HepG2 (cell line): ENCODE data around the gene SCRT2. TPM values are rescaled to one million over a fixed set of nuclear protein-coding genes. Genes with fewer than 3 reads are reported as not detected.

Experiments used
- ATAC-seq: fragments of 200-7000 bp; cut with Tn5 transposase; 3 replicates; pipeline ENCODE4 v1.9.1; 2020; ENCODE audit warnings: mild to moderate bottlenecking, moderate library complexity
- BruUV-seq: library from RNA; stranded (reverse); fragments of 400-500 nt; replicated peaks from 2 replicates; lab custom pipeline; 2021; lab: Mats Ljungman, UMichigan
- CTCF ChIA-PET: fragments of 300-600 bp; formaldehyde crosslinking; extraction: SDS; loops from one replicate; lab custom pipeline; 2021; ENCODE audit warnings: low total read pairs, inconsistent platforms, low intra/inter-chr PET ratio; lab: Yijun Ruan, JAX
- POLR2A ChIA-PET: fragments of 350-600 bp; sonication (Branson Sonifier 250); formaldehyde crosslinking; loops from one replicate; lab custom pipeline; 2020; ENCODE audit warnings: antibody characterized with exemption, inconsistent platforms; lab: Yijun Ruan, JAX
- DNase-seq: peaks from one replicate; pipeline ENCODE4 v3.0.0-alpha.2; 2015; ENCODE audit warnings: low spot score
- FAIRE-seq: peaks from 3 replicates; lab custom pipeline; 2011; peaks lifted over from hg19 to GRCh38; lab: Jason Lieb, UNC
- H2AFZ ChIP-seq: one replicate; pipeline ENCODE4 v1.6.1; 2011; ENCODE audit warnings: low read length, inconsistent platforms
- H3K27ac ChIP-seq: fragments of 300-600 bp; 3 replicates; pipeline ENCODE4 v1.8.0; 2011; ENCODE audit warnings: mixed run types, mild to moderate bottlenecking, mixed read lengths, low read length, inconsistent platforms; ENCODE audit not compliant: insufficient read depth; ENCODE audit errors: extremely low read length
- H3K27me3 ChIP-seq, 2 experiments: fragments of 200-600 bp in 1 of 2; 2 replicates in 1 of 2; 3 replicates in 1 of 2; pipeline versions ENCODE4 v1.6.0 to v1.8.0; 2011; ENCODE audit warnings: low read length in 2 of 2, mild to moderate bottlenecking in 2 of 2, moderate library complexity in 2 of 2, inconsistent platforms in 1 of 2; ENCODE audit not compliant: insufficient read depth in 2 of 2, control insufficient read depth in 1 of 2
- H3K36me3 ChIP-seq, 2 experiments: fragments of 200-600 bp in 1 of 2; replicated peaks in 1 of 2; 2 replicates in 1 of 2; 3 replicates in 1 of 2; pipeline versions ENCODE4 v1.5.1 to v1.8.0; 2011; ENCODE audit warnings: low read length in 2 of 2, inconsistent platforms in 1 of 2; ENCODE audit not compliant: insufficient read depth in 2 of 2, control insufficient read depth in 1 of 2
- H3K4me1 ChIP-seq: 2 replicates; pipeline ENCODE4 v1.5.1; 2012; ENCODE audit warnings: low read length, inconsistent platforms; ENCODE audit not compliant: insufficient read depth
- H3K4me2 ChIP-seq: 2 replicates; pipeline ENCODE4 v1.6.0; 2011; ENCODE audit warnings: low read depth, low read length, inconsistent platforms
- H3K4me3 ChIP-seq, 3 experiments: fragments of 200-600 bp in 1 of 3; sonication (generic), shearing (Covaris generic) in 1 of 3; replicated peaks in 1 of 3; 2 replicates each; pipeline ENCODE4 v1.5.1; 2011 to 2016; ENCODE audit warnings: low read length in 3 of 3, inconsistent platforms in 2 of 3, low read depth in 2 of 3, mild to moderate bottlenecking in 2 of 3, control low read depth in 1 of 3, mixed read lengths in 1 of 3; ENCODE audit not compliant: insufficient read depth in 1 of 3
- H3K79me2 ChIP-seq: one replicate; pipeline ENCODE4 v1.6.1; 2011; ENCODE audit warnings: low read length, inconsistent platforms; ENCODE audit not compliant: insufficient read depth
- H3K9ac ChIP-seq: 2 replicates; pipeline ENCODE4 v1.6.0; 2011; ENCODE audit warnings: mild to moderate bottlenecking, low read depth, low read length, inconsistent platforms; ENCODE audit not compliant: insufficient read depth
- H3K9me3 ChIP-seq: 2 replicates; pipeline ENCODE4 v1.5.1; 2012; ENCODE audit warnings: mild to moderate bottlenecking, low read length
- H4K20me1 ChIP-seq: 2 replicates; pipeline ENCODE4 v1.6.0; 2011; ENCODE audit warnings: inconsistent platforms, mild to moderate bottlenecking, low read length, moderate library complexity; ENCODE audit not compliant: insufficient read depth
- ELF4 ChIP-seq: sonication (generic); formaldehyde crosslinking; IDR thresholded peaks from 2 replicates; pipeline ENCODE4 v1.5.0; 2020; ENCODE audit warnings: missing genetic modification reagents, mild to moderate bottlenecking, moderate library complexity, borderline replicate concordance
- HNF4G ChIP-seq, 2 experiments: sonication (generic) in 1 of 2; formaldehyde crosslinking in 1 of 2; IDR thresholded peaks; 2 replicates each; pipeline versions ENCODE4 v1.4.0 to v1.6.1; 2011 to 2020; ENCODE audit warnings: borderline replicate concordance in 2 of 2, low read depth in 2 of 2, mild to moderate bottlenecking in 2 of 2, low read length in 1 of 2, missing genetic modification reagents in 1 of 2, moderate library complexity in 1 of 2
- HOXA9 ChIP-seq: sonication (generic); formaldehyde crosslinking; IDR thresholded peaks from 2 replicates; pipeline ENCODE4 v1.8.1; 2022; ENCODE audit warnings: missing genetic modification reagents, mild to moderate bottlenecking, moderate library complexity, borderline replicate concordance
- NAIF1 ChIP-seq: sonication (generic); formaldehyde crosslinking; IDR thresholded peaks from 2 replicates; pipeline ENCODE4 v1.5.0; 2020; ENCODE audit warnings: mild to moderate bottlenecking, missing genetic modification reagents, borderline replicate concordance
- PTBP1 ChIP-seq: fragments of 200-400 bp; formaldehyde crosslinking; IDR thresholded peaks from 2 replicates; pipeline ENCODE4 v1.6.1; 2018; ENCODE audit warnings: low read length, low read depth; ENCODE audit not compliant: poor library complexity, severe bottlenecking
- RORA ChIP-seq: sonication (generic); formaldehyde crosslinking; IDR thresholded peaks from 2 replicates; pipeline ENCODE4 v1.5.0; 2020; ENCODE audit warnings: mild to moderate bottlenecking, missing genetic modification reagents, moderate library complexity
- SP1 ChIP-seq, 2 experiments: fragments of 450-650 bp in 1 of 2; sonication (generic) in 1 of 2; formaldehyde crosslinking in 1 of 2; IDR thresholded peaks; 2 replicates each; pipeline versions ENCODE4 v1.4.0 to v1.6.1; 2016 to 2020; ENCODE audit warnings: missing genetic modification reagents in 1 of 2
- SRSF9 ChIP-seq: fragments of 200-400 bp; formaldehyde crosslinking; IDR thresholded peaks from 2 replicates; pipeline ENCODE4 v1.6.1; 2018; ENCODE audit warnings: borderline replicate concordance, mild to moderate bottlenecking, low read depth, low read length; ENCODE audit not compliant: insufficient read depth, poor library complexity, severe bottlenecking
- SRY ChIP-seq: sonication (generic); formaldehyde crosslinking; IDR thresholded peaks from 2 replicates; pipeline ENCODE4 v1.8.0; 2022; ENCODE audit warnings: mild to moderate bottlenecking, missing genetic modification reagents
- TCF12 ChIP-seq, 2 experiments: fragments of 450-650 bp in 1 of 2; sonication (generic) in 1 of 2; formaldehyde crosslinking in 1 of 2; IDR thresholded peaks; 2 replicates each; pipeline versions ENCODE4 v1.6.1 to v1.8.0; 2017 to 2022; ENCODE audit warnings: antibody characterized with exemption in 1 of 2, mild to moderate bottlenecking in 1 of 2, missing genetic modification reagents in 1 of 2, moderate library complexity in 1 of 2
- TMF1 ChIP-seq: sonication (generic); formaldehyde crosslinking; IDR thresholded peaks from 2 replicates; pipeline ENCODE4 v1.8.1; 2022; ENCODE audit warnings: low read depth, missing genetic modification reagents
- WIZ ChIP-seq: sonication (generic); formaldehyde crosslinking; IDR thresholded peaks from 2 replicates; pipeline ENCODE4 v1.5.1; 2020; ENCODE audit warnings: mild to moderate bottlenecking, missing genetic modification reagents
- ZBTB8A ChIP-seq: sonication (generic); formaldehyde crosslinking; IDR thresholded peaks from 2 replicates; pipeline ENCODE4 v1.4.0; 2020; ENCODE audit warnings: mild to moderate bottlenecking, low read depth, missing genetic modification reagents, borderline replicate concordance
- ZNF773 ChIP-seq: sonication (generic); formaldehyde crosslinking; IDR thresholded peaks from 2 replicates; pipeline ENCODE4 v1.4.0; 2020; ENCODE audit warnings: missing genetic modification reagents, borderline replicate concordance
- ZNF781 ChIP-seq: sonication (generic); formaldehyde crosslinking; IDR thresholded peaks from 2 replicates; pipeline ENCODE4 v1.5.1; 2020; ENCODE audit warnings: borderline replicate concordance, mild to moderate bottlenecking, missing genetic modification reagents; ENCODE audit errors: not compliant biosample characterization
- WGBS: methylation state at CpG from one replicate; pipeline ENCODE4 v1.1.6; 2017; ENCODE audit warnings: low lambda C conversion rate; 5-methylcytosine and 5-hydroxymethylcytosine counted together
- in situ Hi-C: cut with HindIII; loops from 2 replicates; pipeline ENCODE4 v1.10.0; 2017; ENCODE audit warnings: low pct_unique_long_range_greater_than_20kb; ENCODE audit not compliant: extremely low pct_ligation_motif_present
- intact Hi-C: fragments of 100-400 bp; cut with micrococcal nuclease; formaldehyde crosslinking; loops from one replicate; pipeline ENCODE4 v1.10.0; 2022; ENCODE audit not compliant: unreplicated experiment
- polyA plus RNA-seq, 8 experiments: library from polyadenylated mRNA; depleted of rRNA in 3 of 8; stranded (reverse) in 7 of 8; unstranded in 1 of 8; fragments of >200 nt; fragmentation: Illumina TruSeq in 4 of 8; extraction: Trizol in 4 of 8; gene quantifications; 2 replicates each; pipeline versions ENCODE4 v1.2.1 to v1.2.3, GENCODE V29; 2011 to 2016; ENCODE audit warnings: low read depth in 4 of 8, missing spikeins in 1 of 8, mixed read lengths in 1 of 8; ENCODE audit not compliant: insufficient read depth in 1 of 8
- total RNA-seq, 5 experiments: library from RNA; depleted of rRNA; stranded (reverse); fragments of >200 nt; fragmentation: Illumina TruSeq; extraction: Trizol; gene quantifications; 2 replicates each; pipeline ENCODE4 v1.2.3, GENCODE V29; 2016; ENCODE audit warnings: low read depth in 1 of 5
- TF ChIP-seq, protein P1 (sequence below): sonication (generic); formaldehyde crosslinking; IDR thresholded peaks from 2 replicates; pipeline ENCODE4 v1.4.0; 2020; ENCODE audit warnings: missing genetic modification reagents, borderline replicate concordance

The SCRT2 gene
- total and polyA plus RNA-seq, 2 of the 13 experiments (the other 11 are each of a cell fraction or from before 2014, with no cell fraction given) = not detected

DNA sequence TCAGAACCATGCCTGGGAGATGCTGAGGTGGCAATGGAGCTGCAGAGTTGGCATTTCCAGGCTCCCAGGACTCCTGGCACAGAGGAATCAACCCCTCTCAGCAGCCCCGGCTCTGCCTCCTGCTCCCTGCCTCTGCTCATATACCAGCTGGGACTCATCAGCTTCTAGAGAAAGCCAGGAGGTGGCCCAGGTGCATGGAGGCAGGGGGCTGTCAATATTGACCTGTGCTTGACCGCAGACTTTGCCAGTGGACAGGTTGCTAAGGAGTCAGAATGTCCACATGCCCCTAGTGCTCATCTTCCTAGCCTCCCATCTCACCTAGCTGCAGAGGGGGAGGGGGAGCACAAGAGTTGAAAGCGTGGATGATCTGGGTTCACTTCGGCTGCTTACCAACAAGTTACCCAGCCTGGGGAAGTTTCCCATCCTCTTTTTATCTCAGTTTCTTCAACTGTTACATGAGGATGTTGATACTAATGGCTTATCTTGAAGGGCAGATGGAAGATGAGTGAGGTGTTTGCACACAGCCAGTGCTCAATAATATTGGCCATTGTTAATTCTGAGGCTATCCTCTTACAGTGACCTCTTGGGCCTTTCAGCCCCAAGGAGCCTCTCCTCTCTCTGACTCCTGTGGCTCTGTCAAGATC, 9.2 kb upstream of the SCRT2 start:
- in situ Hi-C loops = no loop called here
- Histone ChIP-seq H3K4me1 (peaks cover 7% of the 10 kb centered on the region; the same call in 1 of the 2 replicates), H2AFZ (no peak overlapping the region), H3K79me2 (no peaks in the 10 kb centered on the region), H3K9me3 (no peaks in the 10 kb centered on the region), H3K36me3 (no peaks in the 10 kb centered on the region), H4K20me1 (no peaks in the 10 kb centered on the region), H3K4me2 (no peak overlapping the region), H3K27me3 (peaks cover 3 to 46% of the 10 kb centered on the region in 2 experiments; a peak in 4 of 5 replicates), H3K27ac (no peak overlapping the region), H3K4me3 (no peak overlapping the region), H3K9ac (no peak overlapping the region)
- ATAC-seq (no peak), DNase-seq (no peak), FAIRE-seq (no peak)
- TF ChIP-seq RORA (no peak), SRSF9 (no peak), WIZ (CRISPR knock-in tag) (no peak), SRY (no peak), ZBTB8A (CRISPR knock-in tag) (no peak), SP1 (IDR thresholded peaks at IDR 0.05) (no peak), SP1 (CRISPR knock-in tag; IDR thresholded peaks at IDR 0.05) (no peak), NAIF1 (no peak), TCF12 (IDR thresholded peaks at IDR 0.05) (no peak), TCF12 (CRISPR knock-in tag; IDR thresholded peaks at IDR 0.05) (no peak), ZNF773 (CRISPR knock-in tag) (no peak), HOXA9 (CRISPR knock-in tag) (no peak), TMF1 (CRISPR knock-in tag) (no peak), PTBP1 (no peak), ZNF781 (CRISPR knock-in tag) (no peak), ELF4 (no peak), HNF4G (IDR thresholded peaks at IDR 0.05; ENCODE audit: borderline replicate concordance, low read depth, low read length) (no peak), HNF4G (CRISPR knock-in tag; IDR thresholded peaks at IDR 0.05; ENCODE audit: borderline replicate concordance, low read depth) (no peak)
- TF ChIP-seq, protein P1, sequence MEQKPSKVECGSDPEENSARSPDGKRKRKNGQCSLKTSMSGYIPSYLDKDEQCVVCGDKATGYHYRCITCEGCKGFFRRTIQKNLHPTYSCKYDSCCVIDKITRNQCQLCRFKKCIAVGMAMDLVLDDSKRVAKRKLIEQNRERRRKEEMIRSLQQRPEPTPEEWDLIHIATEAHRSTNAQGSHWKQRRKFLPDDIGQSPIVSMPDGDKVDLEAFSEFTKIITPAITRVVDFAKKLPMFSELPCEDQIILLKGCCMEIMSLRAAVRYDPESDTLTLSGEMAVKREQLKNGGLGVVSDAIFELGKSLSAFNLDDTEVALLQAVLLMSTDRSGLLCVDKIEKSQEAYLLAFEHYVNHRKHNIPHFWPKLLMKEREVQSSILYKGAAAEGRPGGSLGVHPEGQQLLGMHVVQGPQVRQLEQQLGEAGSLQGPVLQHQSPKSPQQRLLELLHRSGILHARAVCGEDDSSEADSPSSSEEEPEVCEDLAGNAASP (CRISPR knock-in tag) = no peak
- POLR2A ChIA-PET = no interaction called here
- CTCF ChIA-PET = no interaction called here
- no TSS peak for BruUV-seq
- intact Hi-C loops = no loop called here
- 2% methylated on average over 4 of the region's 4 CpGs for WGBS
